Naive thymus-derived CD4-positive, alpha-beta T cell (primary cell): ENCODE results near the gene CDK11A. TPM values are rescaled to one million over a fixed set of nuclear protein-coding genes. Genes with fewer than 3 reads are reported as not detected.
A peak's percentile ranks its signal among the peaks of the same experiment; 100 is the strongest.
"Not testable (repeated sequence)": the region's sequence is repeated elsewhere in the genome, so short reads cannot be mapped to it uniquely, and the experiment has no call there.

Experiments
- ATAC-seq: fragments of 150-1000 bp; cut with Tn5 transposase; 2 replicates; pipeline ENCODE4 v1.10.0; 2021; ENCODE audit warnings: mild to moderate bottlenecking, moderate library complexity
- CTCF ChIA-PET: fragments of 350-600 bp; sonication (Branson Sonifier 250); formaldehyde crosslinking; loops from one replicate; lab custom pipeline; 2021; ENCODE audit warnings: antibody characterized with exemption; lab: Charles Lee
- POLR2A ChIA-PET: fragments of 350-600 bp; sonication (Branson Sonifier 250); formaldehyde crosslinking; loops from one replicate; lab custom pipeline; 2021; ENCODE audit warnings: antibody characterized with exemption, inconsistent platforms; lab: Charles Lee
- DNase-seq, 9 donors: peaks; one replicate each; pipeline versions ENCODE4 v3.0.0 to v3.0.0-alpha.2; 2020 to 2022; ENCODE audit warnings: mixed read lengths in 1 of 9
- H3K27ac ChIP-seq: one replicate; pipeline ENCODE4 v1.7.0; 2013; ENCODE audit warnings: mild to moderate bottlenecking, low read depth, low read length, moderate library complexity
- H3K27me3 ChIP-seq, 2 donors: one replicate each; pipeline ENCODE4 v1.7.0; 2013; ENCODE audit warnings: low read length in 2 of 2, mild to moderate bottlenecking in 2 of 2, moderate library complexity in 2 of 2; ENCODE audit not compliant: control insufficient read depth in 2 of 2, insufficient read depth in 2 of 2
- H3K36me3 ChIP-seq, 3 experiments: 1 replicate in 2 of 3; 2 replicates in 1 of 3; pipeline ENCODE4 v1.7.0; 2013; ENCODE audit warnings: low read length in 3 of 3, mild to moderate bottlenecking in 3 of 3, moderate library complexity in 1 of 3; ENCODE audit not compliant: insufficient read depth in 3 of 3, control insufficient read depth in 2 of 3
- H3K4me1 ChIP-seq, 2 donors: one replicate each; pipeline ENCODE4 v1.7.0; 2013; ENCODE audit warnings: low read length in 2 of 2, mild to moderate bottlenecking in 2 of 2, moderate library complexity in 1 of 2; ENCODE audit not compliant: control insufficient read depth in 2 of 2, insufficient read depth in 2 of 2
- H3K4me3 ChIP-seq: 2 replicates; pipeline ENCODE4 v1.7.0; 2013; ENCODE audit warnings: mild to moderate bottlenecking, low read length
- H3K9me3 ChIP-seq, 3 experiments: 1 replicate in 2 of 3; 2 replicates in 1 of 3; pipeline ENCODE4 v1.7.0; 2013; ENCODE audit warnings: low read length in 3 of 3; ENCODE audit not compliant: control insufficient read depth in 2 of 3
- H3K27ac Mint-ChIP-seq, 9 donors: one replicate each; pipeline ENCODE4 v1.8.0; 2020 to 2022; ENCODE audit warnings: mixed read lengths in 9 of 9, mild to moderate bottlenecking in 8 of 9, moderate library complexity in 5 of 9, inconsistent platforms in 2 of 9
- H3K27me3 Mint-ChIP-seq, 5 donors: one replicate each; pipeline ENCODE4 v1.8.0; 2021 to 2022; ENCODE audit warnings: mixed read lengths in 5 of 5, mild to moderate bottlenecking in 1 of 5
- H3K36me3 Mint-ChIP-seq, 5 donors: one replicate each; pipeline ENCODE4 v1.8.0; 2020 to 2022; ENCODE audit warnings: mixed read lengths in 5 of 5, mild to moderate bottlenecking in 3 of 5, inconsistent platforms in 1 of 5
- H3K4me1 Mint-ChIP-seq, 7 donors: one replicate each; pipeline ENCODE4 v1.8.0; 2020 to 2022; ENCODE audit warnings: mixed read lengths in 7 of 7, mild to moderate bottlenecking in 3 of 7, inconsistent platforms in 1 of 7
- H3K4me3 Mint-ChIP-seq, 10 donors: one replicate each; pipeline ENCODE4 v1.8.0; 2020 to 2022; ENCODE audit warnings: mild to moderate bottlenecking in 10 of 10, mixed read lengths in 10 of 10, moderate library complexity in 6 of 10, inconsistent platforms in 2 of 10
- H3K9me3 Mint-ChIP-seq, 11 donors: one replicate each; pipeline ENCODE4 v1.8.0; 2020 to 2022; ENCODE audit warnings: mixed read lengths in 11 of 11, mild to moderate bottlenecking in 4 of 11, inconsistent platforms in 1 of 11, moderate library complexity in 1 of 11
- intact Hi-C, 2 donors: fragments of 100-400 bp; cut with micrococcal nuclease; formaldehyde crosslinking; loops; one replicate each; pipeline ENCODE4 v1.15.1; 2023
- polyA plus RNA-seq, 2 donors: library from polyadenylated mRNA; unstranded; fragments of 300-500 nt; fragmentation: Illumina TruSeq; gene quantifications; one replicate each; pipeline ENCODE4 v1.2.3, GENCODE V29; 2021
- total RNA-seq, 6 experiments: library from RNA in 5 of 6; stranded (reverse) in 5 of 6; gene quantifications; 1 replicate in 5 of 6; 2 replicates in 1 of 6; pipeline ENCODE4 v1.2.3 and lab custom pipeline; 2021 to 2026

The CDK11A gene
- total and polyA plus RNA-seq, 7 experiments from 2014 or later, result 9.8 to 218 (median 139) TPM

GRCh38 chr1:1749941-1750340 is 25.8 kb upstream of the CDK11A start:
- H3K4me3 ChIP-seq, H3K9me3 Mint-ChIP-seq, H3K4me1 ChIP-seq, H3K27me3 Mint-ChIP-seq, H3K4me1 Mint-ChIP-seq, H3K4me3 Mint-ChIP-seq, H3K27ac Mint-ChIP-seq, ATAC-seq, H3K27me3 ChIP-seq, CTCF ChIA-PET, H3K9me3 ChIP-seq, H3K27ac ChIP-seq, POLR2A ChIA-PET, H3K36me3 Mint-ChIP-seq, DNase-seq: not testable (repeated sequence)
- H3K36me3 ChIP-seq, result peaks cover 0 to 24% (median 0%) of the 10 kb centered on the region in 3 experiments
- intact Hi-C loops, result loop anchor here (5.0 to 10.0 kb wide), 2 partner anchors 55 to 157 kb away; partner anchors contain the start of gene SLC35E2B (in 1 of the 2)

- POLR2A ChIA-PET, result no interaction called here
- peak overlapping the region in 4 of 10 donors; percentile 37 to 68 (median 56) for H3K4me3 Mint-ChIP-seq
- peak overlapping the region in 4 of 9 donors; percentile 38 to 60 (median 48) for H3K27ac Mint-ChIP-seq
- intact Hi-C loops, result loop anchor here (5.0 to 10.0 kb wide), 2 partner anchors 54 to 158 kb away; partner anchors contain the start of gene SLC35E2B (in 1 of the 2)
- no peaks in the 10 kb centered on the region for H3K4me1 ChIP-seq
- no peak for ATAC-seq
- no peaks in the 10 kb centered on the region for H3K27me3 Mint-ChIP-seq
- no peak overlapping the region for H3K4me3 ChIP-seq
- peaks cover 0 to 10% (median 5%) of the 10 kb centered on the region in 7 donors for H3K4me1 Mint-ChIP-seq
- H3K27me3 ChIP-seq, result no peaks in the 10 kb centered on the region
- no peaks in the 10 kb centered on the region for H3K9me3 Mint-ChIP-seq
- no peak overlapping the region for H3K27ac ChIP-seq
- peaks cover 0 to 13% (median 0%) of the 10 kb centered on the region in 3 experiments for H3K36me3 ChIP-seq
- DNase-seq, result no peak
- CTCF ChIA-PET, result no interaction called here
- H3K36me3 Mint-ChIP-seq, result peaks cover 0 to 4% (median 0%) of the 10 kb centered on the region in 5 donors
- H3K9me3 ChIP-seq, result no peaks in the 10 kb centered on the region
Observed at GRCh38 chr1:1748686-1749321, 24.6 kb upstream of the CDK11A start.

- CTCF ChIA-PET, H3K4me1 ChIP-seq, H3K27me3 ChIP-seq, H3K4me3 ChIP-seq, H3K27me3 Mint-ChIP-seq, H3K9me3 ChIP-seq, H3K9me3 Mint-ChIP-seq, DNase-seq, H3K36me3 ChIP-seq, H3K36me3 Mint-ChIP-seq: not testable (repeated sequence)
- ATAC-seq, result peak; percentile 85
- peak overlapping the region; percentile 88 for H3K27ac ChIP-seq
- intact Hi-C loops, result loop anchor here (5.0 to 10.0 kb wide), 2 partner anchors 52 to 161 kb away; partner anchors contain the start of gene SLC35E2B (in 1 of the 2)
- peak overlapping the region in 6 of 10 donors; percentile 57 to 85 (median 80) for H3K4me3 Mint-ChIP-seq
- H3K4me1 Mint-ChIP-seq, result peaks cover 0 to 20% (median 9%) of the 10 kb centered on the region in 7 donors
- peak overlapping the region in 3 of 9 donors; percentile 79 to 93 (median 90) for H3K27ac Mint-ChIP-seq
- POLR2A ChIA-PET, result interaction anchor here (0.7 kb wide), 1 partner anchor 132 kb away, joined by 3 read pairs; no protein-coding TSS in a partner anchor
Observed at GRCh38 chr1:1746566-1746909, 22.4 kb upstream of the CDK11A start.

- POLR2A ChIA-PET, result interaction anchor here (0.7 kb wide), 1 partner anchor 131 kb away, joined by 3 read pairs; no protein-coding TSS in a partner anchor
- H3K4me1 ChIP-seq, H3K27me3 ChIP-seq, H3K36me3 ChIP-seq, H3K4me3 ChIP-seq, H3K27me3 Mint-ChIP-seq, H3K36me3 Mint-ChIP-seq, H3K9me3 ChIP-seq, H3K9me3 Mint-ChIP-seq, CTCF ChIA-PET: not testable (repeated sequence)
- DNase-seq (peak; percentile 65 to 98 (median 88)), ATAC-seq (peak; percentile 89)
- Mint-ChIP-seq H3K4me3 (peak overlapping the region in 9 of 10 donors; percentile 56 to 85 (median 68)), H3K27ac (peak overlapping the region in 8 of 9 donors; percentile 79 to 96 (median 92)), H3K4me1 (peaks cover 0 to 20% (median 9%) of the 10 kb centered on the region in 7 donors)
- intact Hi-C loops, result loop anchor here (5.0 to 10.0 kb wide), 2 partner anchors 51 to 161 kb away; partner anchors contain the start of gene SLC35E2B (in 1 of the 2)
- H3K27ac ChIP-seq, result peak overlapping the region; percentile 88
Observed at GRCh38 chr1:1745651-1746565, 21.8 kb upstream of the CDK11A start.

- H3K27ac Mint-ChIP-seq, H3K36me3 ChIP-seq, H3K27me3 ChIP-seq, H3K4me1 ChIP-seq, H3K4me3 ChIP-seq, H3K27me3 Mint-ChIP-seq, H3K9me3 ChIP-seq, H3K27ac ChIP-seq, DNase-seq, H3K9me3 Mint-ChIP-seq, CTCF ChIA-PET, H3K36me3 Mint-ChIP-seq, ATAC-seq, POLR2A ChIA-PET: not testable (repeated sequence)
- intact Hi-C loops, result loop anchor here in 1 of 2 donors (10.0 kb wide), 1 partner anchor 48 kb away; the partner anchor contains the start of gene SLC35E2B
- Mint-ChIP-seq H3K4me3 (peak overlapping the region in 5 of 10 donors; percentile 14 to 79 (median 53)), H3K4me1 (peaks cover 0 to 11% (median 4%) of the 10 kb centered on the region in 7 donors)
Observed at GRCh38 chr1:1742529-1742928, 18.4 kb upstream of the CDK11A start.

GRCh38 chr1:1741013-1741412 is 16.9 kb upstream of the CDK11A start:
- CTCF ChIA-PET, H3K27me3 Mint-ChIP-seq, H3K4me3 ChIP-seq, ATAC-seq, H3K36me3 Mint-ChIP-seq, DNase-seq, H3K27ac Mint-ChIP-seq, H3K27me3 ChIP-seq, H3K27ac ChIP-seq, H3K4me1 ChIP-seq, H3K4me3 Mint-ChIP-seq, H3K9me3 ChIP-seq, H3K9me3 Mint-ChIP-seq: not testable (repeated sequence)
- peaks cover 0 to 11% (median 4%) of the 10 kb centered on the region in 7 donors for H3K4me1 Mint-ChIP-seq
- intact Hi-C loops, result loop anchor here in 1 of 2 donors (10.0 kb wide), 1 partner anchor 46 kb away; the partner anchor contains the start of gene SLC35E2B
- H3K36me3 ChIP-seq, result peaks cover 0 to 11% (median 0%) of the 10 kb centered on the region in 3 experiments
- POLR2A ChIA-PET, result interaction anchor here (0.6 kb wide), 1 partner anchor 169 kb away, joined by 3 read pairs; no protein-coding TSS in a partner anchor
